Amniotic epithelial cell (primary cell): ENCODE data around the gene ADCY10.

Source experiments
- DNase-seq: peaks from one replicate; pipeline ENCODE4 v3.0.0-alpha.2; 2010; ENCODE audit warnings: low read depth

The ADCY10 gene

DNA sequence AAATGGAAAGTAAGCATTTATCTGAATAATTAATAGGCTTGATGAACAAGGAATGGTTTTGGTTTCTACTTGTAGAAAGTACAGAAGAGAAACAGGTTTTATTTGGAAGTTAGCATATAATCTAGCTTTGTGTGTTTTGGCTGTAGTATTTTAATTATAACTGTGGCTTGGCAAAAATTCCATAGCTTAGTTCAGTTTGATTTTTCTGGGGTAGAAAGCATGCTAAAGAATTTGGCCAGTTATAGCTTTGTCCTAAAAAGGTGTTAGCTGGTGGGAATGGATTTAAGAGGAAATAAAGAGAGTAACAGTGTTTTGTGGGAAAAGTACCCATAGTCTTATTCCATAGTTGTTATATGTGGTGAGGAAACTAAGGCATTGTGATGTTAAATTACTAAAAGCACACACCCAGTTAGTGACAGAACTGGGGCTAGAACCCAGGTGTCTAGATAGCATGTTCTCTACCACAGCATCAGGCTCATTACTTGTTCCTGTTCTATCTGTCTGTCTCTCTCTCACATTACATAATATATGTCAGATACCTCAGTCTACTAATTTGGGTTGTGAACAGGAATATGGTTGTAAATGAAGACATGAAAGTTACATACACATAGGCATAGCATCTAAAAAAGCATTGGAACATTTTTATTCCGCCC is 137.2 kb downstream of the ADCY10 start:
- no peak for DNase-seq

DNA sequence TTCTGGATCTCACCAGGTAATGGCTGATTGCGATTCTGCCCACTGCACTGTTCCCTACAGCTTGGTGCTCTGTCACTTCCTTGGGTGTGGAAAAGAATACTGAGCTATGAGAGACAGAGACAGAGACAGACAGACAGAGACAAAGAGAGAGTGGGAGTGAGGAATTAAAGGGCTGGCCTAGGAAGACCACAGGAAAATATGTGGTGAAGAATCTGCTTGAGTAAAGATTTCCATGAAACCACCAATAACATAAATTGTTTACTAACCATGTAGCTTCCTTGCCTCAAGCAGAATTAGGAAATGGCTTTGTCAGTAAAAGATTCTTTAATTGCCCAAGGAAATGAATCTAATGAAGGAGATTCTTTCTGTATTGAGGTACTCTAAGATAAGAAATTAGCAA is 137.8 kb downstream of the ADCY10 start:
- peak; percentile 79 for DNase-seq

DNA sequence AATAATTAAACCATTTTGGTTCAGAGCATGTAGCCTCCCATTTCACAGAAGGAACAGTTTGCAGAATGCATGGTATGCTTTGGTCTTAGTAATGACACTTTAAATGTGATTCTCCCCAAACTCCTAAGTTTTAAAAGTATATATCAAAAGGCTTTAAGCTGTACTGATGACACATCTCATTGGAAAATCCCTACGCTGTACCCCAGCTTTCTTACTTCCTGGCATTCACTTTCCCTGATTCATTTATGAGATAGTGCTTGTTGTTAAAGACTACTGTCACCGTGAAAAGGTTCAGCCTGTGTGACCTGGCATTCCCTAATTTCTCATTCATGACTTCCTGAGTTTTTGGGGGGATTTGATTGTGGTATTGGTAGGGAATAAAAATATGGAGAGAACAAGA is 138.8 kb downstream of the ADCY10 start:
- peak; percentile 58 for DNase-seq

DNA sequence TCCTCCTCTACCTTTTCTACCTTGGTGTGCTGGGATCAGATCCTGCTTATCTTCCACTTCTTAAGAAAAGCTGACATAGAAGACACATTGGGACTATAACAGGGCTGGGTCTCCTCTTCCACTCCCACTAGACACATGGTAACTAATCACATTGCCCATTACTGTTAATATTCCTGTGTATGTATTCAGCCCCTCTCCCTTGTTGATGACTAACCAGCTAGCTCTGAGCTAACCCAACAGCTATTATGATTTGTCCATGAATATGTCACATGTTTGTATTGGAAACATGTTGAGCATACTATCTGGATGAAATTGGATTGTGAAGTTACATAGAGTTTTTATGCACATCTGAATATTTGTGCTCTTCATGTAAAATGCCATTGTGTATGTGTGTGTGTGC is 139.2 kb downstream of the ADCY10 start:
- no peak for DNase-seq

DNA sequence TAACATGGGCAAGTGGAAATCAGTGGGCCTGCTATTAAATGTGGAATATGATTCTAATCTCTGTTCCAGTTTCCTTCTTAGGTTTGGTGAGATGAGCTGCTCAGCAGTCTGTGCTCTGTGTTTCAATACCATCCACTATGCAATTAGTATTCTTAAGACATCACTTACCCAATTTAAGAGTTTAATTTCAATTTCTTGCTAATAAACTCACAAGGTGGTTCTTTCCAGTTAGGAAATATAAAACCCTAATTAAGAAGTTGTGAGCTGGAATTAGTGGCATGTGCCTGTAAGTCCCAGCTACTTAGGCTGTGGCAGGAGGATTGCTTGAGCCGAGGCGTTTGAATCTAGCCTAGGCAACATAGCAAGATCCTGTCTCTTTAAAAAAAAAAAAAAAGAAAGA is 140.4 kb downstream of the ADCY10 start:
- no peak for DNase-seq

DNA sequence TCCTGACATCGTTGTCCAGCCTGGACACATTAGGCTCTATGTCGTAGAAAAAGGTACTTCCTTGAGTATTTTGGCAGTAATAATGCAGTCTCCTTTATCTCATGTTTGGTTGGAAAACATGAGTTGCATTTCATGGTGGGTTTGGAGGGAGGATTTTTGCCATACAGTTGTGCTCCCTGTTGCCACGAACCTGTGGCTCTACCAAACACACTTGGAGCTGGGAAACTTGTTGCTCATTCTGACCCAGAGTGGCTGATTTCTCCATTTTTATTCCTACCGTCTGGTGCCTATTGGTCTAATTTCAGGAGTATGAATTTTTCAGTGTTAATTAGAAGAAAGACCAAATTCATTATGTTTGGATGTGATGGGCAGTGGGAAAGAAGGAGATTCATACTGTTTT is 141.5 kb downstream of the ADCY10 start:
- no peak for DNase-seq

DNA sequence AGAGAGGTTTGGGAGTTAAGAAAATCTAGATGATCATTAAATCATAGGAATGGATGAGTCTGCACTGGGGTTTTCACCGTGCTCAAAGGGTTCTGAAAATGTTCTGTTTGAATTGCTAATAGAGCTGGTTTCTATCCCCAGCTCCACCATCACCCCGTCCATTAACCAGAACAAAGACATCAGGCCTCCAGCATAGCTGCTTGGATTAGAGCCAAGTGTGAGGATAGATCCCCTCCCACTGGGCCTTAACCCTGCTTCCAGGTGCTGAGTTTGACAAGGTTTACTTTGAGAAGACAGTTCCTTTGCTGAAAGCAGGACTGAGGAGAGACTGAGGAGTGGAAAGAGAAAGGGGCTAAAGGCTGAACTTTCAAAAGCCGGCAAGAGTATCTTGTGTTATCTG is 143.8 kb downstream of the ADCY10 start:
- DNase-seq, result no peak

DNA sequence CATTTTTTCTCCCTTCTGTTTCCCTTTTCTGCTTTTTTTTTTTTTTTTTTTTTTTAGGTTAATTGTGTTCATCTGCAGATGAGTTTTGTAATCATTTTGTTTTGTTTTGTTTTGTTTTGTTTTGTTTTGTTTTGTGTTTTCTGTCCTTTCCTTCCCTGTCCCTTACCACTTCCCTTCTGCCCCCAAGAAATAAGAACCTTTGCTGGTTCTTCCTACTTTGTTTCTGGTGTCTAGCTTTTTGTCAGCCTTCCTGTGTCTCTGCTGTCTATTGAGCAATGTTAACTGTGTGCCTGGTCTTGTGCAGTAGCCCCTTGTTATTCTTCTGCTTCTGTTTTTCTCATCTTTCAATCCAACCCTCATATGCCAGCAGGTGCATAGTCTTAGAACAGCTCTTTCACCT is 146.2 kb downstream of the ADCY10 start:
- DNase-seq, result no peak

DNA sequence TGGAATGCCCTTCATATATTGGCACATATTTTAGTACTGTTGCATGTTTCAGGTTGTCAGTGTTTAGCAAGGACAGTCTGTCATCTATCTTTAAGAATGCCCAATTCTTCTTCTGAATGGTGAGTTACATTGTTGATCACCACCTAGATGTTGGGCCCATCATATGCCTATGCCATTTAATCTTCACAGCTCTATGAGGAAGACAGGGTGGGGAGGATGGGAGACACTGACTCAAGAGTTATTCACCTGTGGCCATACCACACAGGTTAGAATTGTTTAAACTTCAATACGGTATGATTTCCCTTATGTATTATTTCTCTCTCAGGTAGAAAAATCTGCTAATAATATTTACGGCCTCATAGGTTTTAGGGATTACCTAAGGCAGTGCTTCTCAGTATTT is 147.4 kb downstream of the ADCY10 start:
- no peak for DNase-seq

DNA sequence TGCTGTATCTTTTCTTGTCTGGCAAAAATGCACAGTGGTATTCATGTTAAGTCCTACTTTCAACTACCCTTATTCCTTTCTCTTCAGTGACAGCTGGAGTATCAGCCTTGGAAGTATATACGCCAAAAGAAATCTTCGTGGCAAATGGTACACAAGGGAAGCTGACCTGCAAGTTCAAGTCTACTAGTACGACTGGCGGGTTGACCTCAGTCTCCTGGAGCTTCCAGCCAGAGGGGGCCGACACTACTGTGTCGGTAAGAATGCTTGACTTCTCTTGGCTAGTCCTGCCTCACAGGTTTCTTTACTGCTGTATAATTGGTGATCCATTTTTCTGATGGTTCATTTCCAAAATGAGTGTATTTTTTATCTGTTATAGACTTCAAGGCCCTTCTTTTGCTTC is 148.4 kb downstream of the ADCY10 start:
- DNase-seq, result no peak

DNA sequence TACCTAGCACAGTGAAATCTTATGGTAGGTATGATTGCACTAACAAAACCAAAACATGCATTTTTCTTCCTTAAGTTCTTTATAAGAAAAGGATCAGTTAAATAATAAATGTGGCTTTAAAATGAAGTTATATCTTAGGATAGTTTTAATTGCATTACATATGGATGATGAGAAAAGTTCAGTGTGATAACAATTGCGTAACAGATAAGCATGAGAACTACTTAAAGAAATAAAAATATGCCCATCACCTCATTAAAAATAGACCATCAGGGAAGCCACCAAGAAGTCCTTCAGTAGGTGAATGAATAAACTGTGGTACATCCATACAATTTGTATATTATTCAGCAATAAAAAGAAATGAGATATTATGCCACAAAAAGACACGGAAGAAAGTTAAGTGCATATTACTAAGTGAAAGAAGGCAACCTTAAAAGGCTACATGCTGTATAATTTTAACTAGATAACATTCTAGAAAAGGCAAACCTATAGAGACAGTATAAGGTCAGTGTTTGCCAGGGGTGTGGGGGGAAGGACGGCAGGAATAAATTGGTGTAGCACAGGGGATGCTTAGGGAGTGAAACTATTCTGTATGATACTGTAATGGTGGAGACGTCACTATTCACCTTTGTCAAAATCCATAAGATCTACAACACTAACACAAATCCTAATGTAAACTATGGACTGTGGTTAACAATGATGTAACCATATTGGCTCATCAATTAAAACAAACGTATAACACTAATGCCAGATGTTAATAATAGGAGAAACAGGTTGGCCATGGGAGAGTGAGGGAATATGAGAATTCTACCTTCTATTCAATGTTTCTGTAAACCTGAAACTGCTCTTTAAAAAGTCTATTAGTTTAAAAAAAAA is 149.2 kb downstream of the ADCY10 start:
- no peak for DNase-seq

DNA sequence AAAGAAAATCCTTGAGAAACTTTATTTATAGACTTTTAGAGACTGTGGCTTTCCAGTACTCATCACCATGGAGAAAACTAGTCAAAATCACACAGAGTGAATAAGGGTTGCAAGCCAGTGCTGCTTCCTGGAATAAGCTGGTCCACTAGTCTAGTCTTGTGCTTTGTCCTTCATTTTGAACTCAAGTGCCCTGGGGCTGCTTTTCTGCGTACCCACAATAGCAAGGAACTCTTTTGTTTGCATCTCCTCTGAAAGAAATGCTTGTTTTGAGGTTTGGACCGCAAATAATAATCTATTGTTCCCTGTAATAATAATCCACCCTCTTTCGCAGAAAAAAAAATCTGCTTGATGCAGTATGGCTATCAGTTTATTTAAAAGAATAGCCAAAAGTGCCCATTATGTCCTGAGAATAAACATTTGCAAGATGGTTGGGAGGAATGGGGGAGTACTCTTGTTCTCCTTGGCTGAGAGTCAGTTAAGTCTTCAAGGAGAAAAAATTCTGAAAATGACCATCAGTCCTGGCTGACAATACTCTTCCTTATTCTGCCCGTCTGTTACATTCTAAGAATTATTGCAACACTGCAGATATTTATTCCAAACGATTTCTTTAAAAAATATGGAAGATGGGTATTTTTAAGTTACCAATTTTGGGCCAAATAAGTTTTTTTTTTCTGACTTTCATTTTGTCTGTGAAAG is 150.3 kb downstream of the ADCY10 start:
- DNase-seq, result peak; percentile 71

DNA sequence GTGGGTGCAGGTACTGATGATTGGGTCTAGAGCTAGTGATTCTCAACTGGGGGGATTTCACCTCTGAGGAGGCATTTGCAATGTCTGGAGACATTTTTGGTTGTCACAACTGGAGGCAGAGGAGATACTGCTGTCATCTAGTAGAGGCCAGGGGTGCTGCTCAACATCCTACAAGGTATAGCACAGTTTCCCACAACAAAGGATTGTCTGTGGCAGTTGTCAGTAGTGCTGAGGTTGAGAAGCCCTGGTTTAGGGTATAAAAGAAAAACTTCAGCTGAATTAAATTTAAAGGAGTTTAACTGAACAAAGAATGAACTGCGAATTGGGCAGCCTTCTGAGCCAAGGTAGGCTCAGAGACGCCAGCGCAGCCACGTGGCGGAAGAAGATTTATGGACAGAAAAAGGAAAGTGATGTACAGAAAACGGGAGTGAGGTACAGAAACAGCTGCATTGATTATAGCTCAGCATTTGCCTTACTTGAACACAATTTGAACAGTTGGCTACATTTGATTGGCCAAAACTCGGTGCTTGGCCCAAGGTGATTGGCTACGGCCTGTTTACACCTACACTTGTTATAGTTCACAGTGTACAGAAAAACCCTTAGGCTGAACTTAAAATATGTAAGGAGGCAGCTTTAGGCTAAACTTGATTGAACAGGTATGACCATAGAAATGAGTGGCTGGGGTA is 151.7 kb downstream of the ADCY10 start:
- DNase-seq, result no peak

DNA sequence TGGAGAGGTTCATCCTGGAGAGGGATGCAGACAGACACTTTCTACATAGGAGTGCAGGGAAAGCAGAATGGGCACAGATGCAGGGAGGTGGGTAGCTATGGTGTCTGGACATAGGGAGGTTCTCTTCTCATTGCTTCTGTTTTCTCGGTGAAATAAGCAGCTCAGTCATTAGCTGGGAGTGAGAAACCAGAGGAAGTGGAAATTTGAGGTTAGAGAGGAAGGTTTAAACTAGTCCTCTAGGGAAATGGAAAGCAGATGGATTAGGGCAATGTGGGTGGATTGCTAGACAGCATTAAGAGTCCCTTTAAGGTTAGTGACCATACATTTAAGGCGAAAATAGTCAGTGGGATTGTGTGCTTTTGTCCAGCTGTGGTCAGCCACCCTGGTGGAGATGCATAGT is 152.5 kb downstream of the ADCY10 start:
- DNase-seq, result no peak
